ENCODE measurements around the gene MRPL20.
"Not testable (repeated sequence)": the region's sequence is repeated elsewhere in the genome, so short reads cannot be mapped to it uniquely, and the experiment has no call there.

MRPL20 gene

DNA sequence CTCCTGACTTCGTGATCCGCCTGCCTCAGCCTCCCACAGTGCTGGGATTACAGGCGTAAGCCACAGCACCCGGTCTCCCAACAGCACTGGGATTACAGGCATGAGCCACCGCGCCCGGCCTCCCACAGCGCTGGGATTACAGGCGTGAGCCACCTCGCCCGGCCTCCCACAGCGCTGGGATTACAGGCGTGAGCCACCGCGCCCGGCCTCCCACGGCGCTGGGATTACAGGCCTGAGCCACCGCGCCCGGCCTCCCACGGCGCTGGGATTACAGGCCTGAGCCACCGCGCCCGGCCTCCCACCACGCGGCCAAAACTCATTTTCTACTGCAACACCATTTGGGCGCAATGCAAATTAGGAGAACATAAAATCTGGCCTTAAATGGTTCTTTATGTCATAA, 21.8 kb downstream of the MRPL20 start:
- DNase-seq (ENCODE audit: low read depth), result not testable (repeated sequence)

DNA sequence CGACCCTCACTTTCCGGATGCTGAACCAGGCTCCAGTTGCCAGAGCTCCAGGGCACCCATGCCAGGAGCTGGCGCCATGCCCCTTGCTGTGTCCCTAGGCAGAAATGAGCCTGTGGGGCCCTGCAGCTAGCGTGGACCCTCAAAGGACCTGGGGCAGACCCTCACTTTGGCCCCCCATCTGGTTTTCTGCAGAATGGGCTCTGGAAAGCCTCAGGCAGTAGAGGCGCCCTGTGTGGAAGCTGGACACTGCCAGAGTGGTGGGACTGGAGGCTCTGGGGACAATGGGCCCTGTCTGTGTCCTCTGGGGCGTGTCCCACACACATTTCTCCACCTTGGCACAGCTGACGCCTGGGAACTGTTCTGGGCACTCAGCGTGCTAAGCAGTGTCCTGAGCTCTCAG, 25.8 kb downstream of the MRPL20 start:
- DNase-seq (ENCODE audit: low read depth), result no peak

DNA sequence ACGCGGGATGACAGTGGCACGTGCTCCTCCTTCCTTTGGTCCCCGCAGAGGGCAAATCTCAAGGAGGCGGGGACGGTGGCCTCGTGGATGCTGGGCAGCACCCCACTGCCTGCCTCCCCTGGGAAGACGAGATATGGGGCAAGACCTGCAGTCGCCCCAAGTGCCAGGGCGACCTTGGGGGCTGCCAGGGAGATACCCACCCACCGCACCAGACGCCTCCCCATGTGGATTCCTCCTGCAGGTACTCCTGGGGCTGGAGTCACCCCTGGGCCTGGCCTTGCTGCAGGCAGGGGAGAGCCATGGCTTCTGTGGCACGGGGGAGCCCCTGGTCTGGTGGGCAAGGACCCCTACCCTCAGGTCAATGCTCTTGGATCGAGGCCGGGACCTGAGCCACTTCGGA, 26.2 kb downstream of the MRPL20 start:
- DNase-seq (ENCODE audit: low read depth), result no peak

DNA sequence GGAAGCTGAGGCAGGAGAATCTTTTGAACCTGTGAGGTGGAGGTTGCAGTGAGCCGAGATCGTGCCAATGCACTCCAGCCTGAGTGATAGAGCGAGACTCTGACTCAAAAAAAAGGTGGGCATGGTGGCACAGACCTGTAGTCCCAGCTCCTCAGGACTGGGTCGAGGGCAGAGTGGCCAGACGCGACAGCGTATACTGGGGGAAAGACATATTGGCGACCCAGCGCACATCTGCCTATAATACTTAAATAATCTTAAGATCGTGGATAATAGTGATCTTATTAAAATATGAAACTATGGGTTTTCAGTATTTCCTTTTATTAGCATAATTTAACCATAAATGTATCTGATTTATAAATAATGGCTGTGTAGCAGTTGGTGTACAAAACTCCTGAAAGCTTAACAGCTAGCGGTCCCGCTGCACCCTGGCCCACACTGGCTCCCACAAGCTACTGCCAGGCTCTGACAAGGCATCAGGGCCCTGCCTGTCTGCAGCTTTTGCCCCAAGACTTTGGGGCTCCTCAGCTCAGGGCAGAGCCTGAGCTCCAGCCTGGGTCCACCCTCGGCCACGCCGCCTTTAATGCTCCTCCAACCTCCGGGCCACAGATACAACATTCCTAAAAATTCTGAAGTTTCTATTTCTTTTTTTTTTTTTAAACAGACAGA, 29.4 kb downstream of the MRPL20 start:
- no peak for DNase-seq (ENCODE audit: low read depth)

DNA sequence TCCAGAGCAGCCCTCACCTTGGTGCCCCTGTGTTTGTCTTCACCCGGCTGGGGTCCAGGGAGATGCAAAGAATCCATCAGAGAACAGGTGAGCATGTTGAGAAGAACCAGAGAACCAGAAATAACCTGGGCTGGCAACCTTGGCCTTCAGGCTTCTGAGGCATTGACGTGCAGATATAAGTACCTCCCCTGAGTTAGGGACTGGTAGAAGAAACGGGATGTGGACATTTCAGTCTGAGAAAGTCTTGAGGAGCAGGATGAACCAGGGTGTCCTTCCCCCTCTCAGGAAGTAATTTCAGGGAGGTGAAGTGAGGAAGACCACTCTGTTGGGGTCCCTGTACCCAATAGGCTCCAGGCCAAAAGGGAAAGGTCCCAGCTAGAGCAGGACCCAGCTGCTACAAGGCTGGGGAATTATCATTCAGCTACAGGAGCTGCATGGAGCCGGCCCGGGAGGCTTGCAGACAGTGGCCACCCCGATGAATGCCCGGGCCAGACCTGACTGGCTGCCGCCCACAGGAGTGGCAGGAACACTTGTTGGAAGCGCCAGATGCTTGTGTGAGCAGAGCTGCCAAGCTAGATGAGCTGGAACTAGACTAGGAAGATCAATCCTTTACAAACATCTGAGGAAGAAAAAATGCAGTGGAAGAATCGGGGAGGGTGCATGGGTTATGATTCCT, 30.4 kb downstream of the MRPL20 start:
- no peak for DNase-seq (ENCODE audit: low read depth)

DNA sequence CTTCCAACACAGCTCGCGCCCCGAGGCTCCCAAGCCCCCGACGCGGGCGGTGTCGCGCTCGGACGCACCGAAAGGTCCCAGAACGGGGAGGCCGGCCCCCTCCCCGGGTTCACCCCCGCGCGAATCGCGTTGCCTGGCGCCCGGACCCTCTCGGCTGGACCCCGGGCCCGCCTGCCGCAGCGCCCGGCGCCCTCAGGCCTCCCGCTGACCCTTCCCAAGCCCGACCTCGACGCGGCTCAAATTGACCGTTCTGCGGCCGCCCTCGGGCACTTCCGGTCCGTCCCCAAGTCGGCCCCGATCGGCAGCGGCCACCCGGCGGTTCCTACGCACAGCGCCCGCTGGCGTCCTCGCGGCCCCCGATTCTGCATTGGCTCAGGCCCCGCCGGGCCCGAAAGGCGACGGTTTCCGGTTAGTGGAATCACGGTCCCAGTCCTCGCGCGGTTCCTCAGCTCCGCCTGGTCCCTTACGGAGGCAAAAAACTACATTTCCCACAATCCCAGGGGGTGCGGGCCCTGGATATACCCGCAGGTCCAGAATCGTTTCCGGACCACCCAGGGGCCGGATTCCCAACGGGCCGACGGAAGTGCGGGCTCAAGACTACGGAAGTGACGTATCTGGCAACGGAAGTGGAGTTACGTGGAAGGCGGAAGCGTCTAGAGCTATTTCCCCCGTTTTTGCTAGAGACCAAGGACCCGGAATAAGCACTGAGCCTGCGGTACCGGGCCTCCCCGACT, 32.0 kb downstream of the MRPL20 start, which contains the start of gene AURKAIP1:
Gene AURKAIP1 (minus strand): TSS at position 279 of the 734 bp plus-strand sequence. CDS start 451 bp downstream, outside the sequence.
- peak; percentile 83 for DNase-seq (ENCODE audit: low read depth)

DNA sequence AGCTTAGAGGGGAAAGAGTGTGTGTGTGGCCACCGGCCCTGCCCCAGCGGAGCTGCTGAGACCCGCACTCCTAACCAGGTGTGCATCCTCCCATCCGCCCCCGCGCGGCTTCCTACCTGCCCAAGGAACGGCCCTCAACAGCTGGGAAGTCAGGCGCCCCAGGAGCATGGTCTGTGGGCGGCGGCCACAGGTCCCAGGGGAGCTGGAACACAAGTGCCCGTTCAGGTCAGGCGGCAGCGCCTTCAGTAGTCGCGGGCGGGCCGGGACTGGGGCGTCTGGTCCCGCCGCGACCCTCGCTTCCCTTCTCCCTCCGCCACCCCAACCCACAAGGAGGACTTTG, 32.5 kb downstream of the MRPL20 start:
- DNase-seq (ENCODE audit: low read depth), result no peak

DNA sequence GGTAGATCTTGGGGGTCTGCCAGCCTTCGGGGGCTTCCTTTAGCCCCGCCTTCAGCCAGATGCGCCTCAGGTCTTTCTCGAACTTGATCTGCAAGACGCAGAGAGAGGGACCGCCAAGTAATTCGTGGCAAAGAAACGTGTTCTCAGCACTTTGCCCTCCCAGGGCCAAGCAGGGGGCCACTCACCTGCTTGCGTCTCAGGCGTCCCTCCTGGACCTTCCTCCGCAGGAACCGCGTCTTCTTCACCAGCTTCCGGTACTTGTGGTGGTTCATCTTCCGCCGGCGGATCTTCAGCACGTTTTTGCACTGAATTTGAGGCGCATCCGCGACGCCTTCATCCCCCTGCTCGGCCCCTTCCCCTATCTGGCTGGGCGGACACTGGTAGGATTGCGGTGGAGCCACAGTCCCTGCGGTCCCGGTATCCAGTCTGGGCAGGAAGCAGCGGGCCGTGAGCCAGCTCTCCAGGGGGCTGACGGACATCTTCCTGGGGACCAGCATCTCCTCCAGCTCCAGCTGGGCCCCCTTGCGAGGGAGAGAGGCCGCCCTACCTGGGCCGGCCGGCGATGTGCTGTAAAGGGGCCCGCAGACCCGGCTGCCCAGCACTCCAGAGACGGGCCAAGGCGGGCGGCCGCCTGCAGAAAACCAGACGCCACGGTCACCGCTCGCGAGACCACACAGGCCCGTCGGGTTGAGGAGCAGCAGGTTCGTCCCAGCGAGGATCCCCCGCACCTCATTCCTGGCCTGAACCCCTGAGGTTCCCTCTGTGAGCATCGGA, 33.1 kb downstream of the MRPL20 start:
- no peak for DNase-seq (ENCODE audit: low read depth)

DNA sequence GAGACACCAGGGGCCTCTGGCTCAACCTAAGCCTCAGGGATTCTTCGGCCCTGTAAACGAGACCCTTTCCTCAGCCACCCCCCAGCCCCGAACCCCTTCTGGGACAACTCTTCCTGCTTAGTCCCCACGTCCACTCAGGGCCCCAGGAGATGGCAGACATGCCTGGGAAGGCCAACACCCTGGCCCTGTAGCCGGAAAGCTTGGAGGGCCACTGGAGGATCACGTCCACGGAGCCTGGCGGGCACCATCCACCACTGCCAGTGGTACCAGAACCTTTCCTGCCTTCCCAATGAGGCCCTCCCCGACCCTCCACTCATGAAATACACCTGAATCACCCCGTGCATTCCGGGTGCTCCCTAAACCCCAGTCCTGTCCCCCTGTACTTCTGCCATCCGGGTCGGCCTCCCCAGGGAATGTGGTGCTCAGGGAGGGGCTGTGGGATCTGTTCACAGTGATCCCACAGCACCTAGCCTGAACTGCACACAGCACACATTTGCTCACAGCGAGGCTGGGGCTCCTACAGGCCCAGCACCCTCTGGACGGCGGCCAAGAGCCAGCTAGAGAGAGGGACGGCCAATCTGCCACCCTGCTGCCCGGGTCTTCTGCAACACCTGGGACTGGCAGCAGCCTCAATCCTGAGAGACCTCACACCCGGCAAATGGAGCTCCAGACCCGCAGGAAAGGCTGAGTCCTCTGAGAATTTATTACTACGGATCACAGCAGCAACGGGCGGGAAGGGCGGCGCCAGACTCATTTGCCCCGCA, 33.9 kb downstream of the MRPL20 start:
- no peak for DNase-seq (ENCODE audit: low read depth)

DNA sequence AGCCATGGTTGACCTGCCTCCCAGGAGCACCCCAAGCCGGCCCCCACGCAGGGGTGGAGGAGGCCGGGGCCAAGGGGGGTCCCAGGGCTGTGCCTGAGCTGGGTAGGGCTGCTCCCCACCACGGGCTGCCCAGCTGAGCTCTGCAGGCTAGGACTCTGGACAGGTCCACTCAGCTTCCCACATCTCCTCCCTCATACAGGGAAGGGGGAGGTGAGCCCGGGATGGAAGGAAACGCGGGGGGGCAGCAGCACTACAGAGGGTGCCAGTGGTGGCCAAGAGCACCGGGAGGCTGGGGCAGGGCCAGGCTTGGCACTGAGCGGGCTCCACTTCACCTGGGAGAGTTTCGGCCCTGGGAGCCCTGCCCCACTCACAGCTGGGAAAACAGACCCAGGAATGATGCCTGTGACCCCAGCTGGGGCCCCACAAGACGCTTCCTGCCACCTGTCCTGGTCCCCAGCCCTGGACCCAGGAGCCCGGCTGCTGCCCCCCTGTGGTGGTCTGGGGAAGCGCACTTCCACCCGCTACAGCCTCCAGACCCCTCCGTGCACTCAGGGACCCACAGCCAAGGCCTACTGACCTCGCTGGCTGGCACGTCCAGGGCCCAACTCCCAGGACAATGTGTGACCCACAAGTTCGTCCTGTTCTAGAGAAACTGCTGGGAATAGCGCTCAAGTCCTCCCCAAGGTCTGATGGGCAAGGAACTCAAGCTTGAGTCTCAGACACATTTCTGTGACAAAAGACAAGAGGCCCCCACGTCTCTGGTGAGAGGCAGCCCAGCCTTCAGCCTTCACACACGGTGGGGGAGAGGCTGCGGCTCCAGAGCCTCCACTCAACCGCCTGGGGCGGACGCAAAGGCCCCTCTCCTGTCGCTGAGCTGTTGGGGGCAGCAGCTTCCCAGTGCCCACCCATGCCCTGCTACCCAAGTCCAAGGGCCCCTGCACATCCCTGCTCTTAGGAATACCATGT, 35.1 kb downstream of the MRPL20 start:
- peak; percentile 69 for DNase-seq (ENCODE audit: low read depth)

DNA sequence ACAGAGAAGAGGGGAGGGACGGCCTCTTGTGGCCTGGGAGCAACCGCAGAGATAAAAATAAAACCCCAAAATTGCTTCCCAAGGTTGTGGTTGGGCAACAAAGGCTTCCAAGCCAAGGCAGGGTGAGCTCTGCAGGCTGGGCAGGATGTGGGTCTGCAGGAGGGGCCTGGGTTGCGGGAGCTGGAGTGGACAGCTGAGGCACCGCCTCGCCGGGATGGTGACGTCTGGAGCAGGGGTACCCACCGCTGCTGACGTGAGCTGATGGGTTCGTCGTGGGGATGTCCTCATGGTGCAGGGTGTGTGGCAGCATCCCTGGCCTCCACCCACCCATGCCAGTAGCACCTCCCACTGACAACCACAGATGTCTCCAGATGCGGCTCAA, 35.7 kb downstream of the MRPL20 start:
- no peak for DNase-seq (ENCODE audit: low read depth)

DNA sequence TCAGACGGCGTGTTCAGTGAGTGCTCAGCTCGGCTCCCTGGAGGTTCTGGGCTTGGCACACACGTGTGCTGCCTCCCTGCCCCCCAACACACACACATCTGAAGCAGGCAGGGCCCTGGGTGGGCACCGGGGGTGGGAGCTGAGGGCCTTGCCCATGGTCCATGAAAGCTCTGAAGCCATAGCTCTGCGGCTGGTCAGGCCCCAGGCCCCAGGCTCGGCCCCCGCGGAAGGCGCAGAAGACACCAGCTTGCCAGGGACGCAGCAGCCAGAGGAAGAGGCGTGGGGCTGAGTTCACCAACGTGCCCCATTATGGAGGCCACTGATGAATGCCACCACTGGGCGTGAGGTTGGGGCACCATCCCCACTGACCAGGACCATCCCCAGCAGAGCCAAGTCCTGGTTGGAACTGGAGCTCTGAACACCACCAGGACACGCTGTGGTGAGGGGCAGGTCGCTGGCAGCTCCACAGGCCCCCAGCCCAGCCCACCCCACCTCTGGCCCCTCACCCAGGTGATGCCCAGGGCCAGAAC, 36.3 kb downstream of the MRPL20 start:
- no peak for DNase-seq (ENCODE audit: low read depth)

DNA sequence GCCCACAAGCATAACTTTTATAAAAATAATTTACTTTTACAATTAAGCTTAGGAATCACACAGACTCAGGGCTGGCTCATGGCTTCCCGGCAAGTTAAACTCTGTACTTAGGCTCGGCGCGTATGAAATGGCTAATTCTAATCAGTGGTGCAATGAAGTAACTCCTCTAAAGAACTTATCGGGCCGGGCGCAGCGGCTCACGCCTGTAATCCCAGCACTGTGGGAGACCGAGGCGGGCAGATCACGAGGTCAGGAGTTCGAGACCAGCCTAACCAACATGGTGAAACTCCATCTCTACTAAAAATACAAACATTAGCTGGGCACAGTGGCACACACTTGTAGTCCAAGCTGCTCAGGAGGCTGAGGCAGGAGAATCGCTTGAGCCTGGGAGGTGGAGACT, 37.0 kb downstream of the MRPL20 start:
- not testable (repeated sequence) for DNase-seq (ENCODE audit: low read depth)

DNA sequence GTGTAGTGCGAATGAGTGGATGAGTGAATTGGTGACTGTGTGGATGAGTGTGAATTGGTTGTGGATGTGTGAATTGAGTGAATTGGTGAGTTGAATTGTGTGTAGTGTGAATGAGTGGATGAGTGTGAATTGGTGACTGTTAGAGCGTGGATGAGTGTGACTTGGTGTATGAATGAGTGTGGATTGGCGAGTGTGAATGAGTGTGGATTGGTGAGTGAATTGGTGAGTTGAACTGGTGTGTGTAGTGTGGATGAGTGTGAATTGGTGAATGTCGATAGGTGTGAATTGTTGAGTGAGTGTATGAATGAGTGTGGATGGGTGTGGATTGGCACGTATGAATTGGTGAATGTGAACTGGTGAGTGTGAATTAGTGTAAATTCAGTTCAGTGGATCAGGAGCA, 39.8 kb downstream of the MRPL20 start:
- no peak for DNase-seq (ENCODE audit: low read depth)

DNA sequence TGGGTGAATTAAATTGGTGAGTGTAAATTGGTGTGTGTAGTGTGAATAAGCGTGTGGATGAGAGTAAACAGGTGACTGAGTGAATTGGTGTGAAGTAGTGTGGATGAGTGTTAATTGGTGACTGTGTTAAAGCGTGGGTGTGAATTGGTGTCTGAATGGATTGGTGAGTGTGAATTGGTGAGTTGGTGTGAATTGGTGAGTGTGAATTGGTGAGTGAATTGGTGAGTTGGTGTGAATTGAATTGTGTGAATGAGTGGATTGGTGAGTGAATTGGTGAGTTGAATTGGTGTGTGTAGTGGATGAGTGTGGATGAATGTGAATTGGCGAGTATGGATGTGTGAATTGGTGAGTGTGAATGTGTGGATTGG, 40.4 kb downstream of the MRPL20 start:
- no peak for DNase-seq (ENCODE audit: low read depth)

DNA sequence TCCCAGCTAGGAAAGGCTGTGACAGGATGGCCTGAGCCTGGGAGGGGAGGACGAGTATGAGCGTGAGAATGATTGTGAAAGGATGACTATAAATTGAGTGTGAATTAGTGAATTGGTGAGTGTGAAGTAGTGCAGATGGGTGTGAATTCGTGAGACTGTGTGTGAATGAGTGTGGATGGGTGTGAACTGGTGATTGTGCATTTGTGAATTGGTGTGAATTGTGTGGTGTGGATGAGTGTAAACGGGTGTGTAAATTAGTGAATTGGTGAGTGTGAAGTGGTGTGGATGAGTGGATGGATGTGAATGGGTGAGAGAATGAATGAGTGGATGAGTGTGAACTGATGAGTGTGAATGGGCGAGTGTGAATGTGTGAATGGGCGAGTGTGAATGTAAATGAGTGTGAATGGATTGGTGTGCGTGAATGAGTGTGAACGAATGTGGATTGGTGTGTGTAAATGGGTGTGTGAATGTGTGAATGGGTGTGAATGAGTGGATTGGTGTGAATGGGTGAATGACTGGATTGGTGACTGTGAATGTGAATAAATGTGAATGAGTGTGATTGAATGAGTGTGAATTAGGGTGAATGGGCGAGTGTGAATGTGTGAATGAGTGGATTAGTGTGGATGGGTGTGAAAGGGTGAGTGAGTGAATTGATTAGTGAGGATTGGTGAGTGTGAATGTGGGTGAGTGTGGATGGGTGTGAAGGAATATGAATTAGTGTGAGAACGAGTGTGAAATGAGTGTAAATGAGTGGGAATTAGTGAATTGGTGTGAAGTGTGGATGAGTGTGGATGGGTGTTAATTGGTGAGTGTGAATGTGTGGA, 41.0 kb downstream of the MRPL20 start:
- DNase-seq (ENCODE audit: low read depth), result no peak

DNA sequence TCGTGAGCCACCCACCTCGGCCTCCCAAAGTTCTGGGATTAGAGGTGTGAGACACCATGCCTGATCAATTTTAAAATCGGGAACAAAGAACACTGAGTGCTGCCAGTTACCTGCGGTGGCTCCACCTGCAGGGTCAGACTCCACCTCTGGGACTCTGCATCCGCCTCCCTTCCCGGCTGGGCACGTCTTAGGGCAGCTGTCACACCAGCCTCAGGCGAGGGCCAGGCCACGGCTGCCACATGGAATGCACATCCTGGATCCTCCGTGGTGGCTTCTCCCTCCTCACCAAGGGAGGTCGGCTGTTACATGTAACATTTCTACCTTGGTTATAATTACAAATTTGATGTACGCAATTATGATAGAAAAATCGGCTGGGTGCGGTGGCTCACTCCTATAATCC, 42.8 kb downstream of the MRPL20 start:
- no peak for DNase-seq (ENCODE audit: low read depth)

DNA sequence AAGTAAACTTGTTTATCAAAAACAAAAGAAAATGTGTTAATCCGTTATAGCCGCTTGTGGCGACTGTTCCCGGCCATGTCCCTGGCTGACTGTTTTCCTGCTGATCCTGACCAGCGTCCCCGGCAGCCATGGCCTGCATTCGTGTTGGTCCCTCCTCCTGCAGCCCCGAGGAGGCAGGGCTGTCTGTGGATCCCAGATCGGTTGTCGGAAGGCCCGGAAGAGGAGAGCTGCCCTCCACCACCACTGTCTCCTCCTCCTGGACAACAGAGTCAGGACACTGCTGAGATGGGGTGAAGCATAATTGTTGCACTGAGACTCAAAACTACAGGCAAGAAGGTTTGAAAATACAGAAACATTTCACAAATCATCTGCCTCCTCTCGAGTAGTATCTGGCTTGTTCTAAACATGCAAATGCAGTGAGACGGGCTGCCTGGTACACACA, 45.1 kb downstream of the MRPL20 start:
- no peak for DNase-seq (ENCODE audit: low read depth)

DNA sequence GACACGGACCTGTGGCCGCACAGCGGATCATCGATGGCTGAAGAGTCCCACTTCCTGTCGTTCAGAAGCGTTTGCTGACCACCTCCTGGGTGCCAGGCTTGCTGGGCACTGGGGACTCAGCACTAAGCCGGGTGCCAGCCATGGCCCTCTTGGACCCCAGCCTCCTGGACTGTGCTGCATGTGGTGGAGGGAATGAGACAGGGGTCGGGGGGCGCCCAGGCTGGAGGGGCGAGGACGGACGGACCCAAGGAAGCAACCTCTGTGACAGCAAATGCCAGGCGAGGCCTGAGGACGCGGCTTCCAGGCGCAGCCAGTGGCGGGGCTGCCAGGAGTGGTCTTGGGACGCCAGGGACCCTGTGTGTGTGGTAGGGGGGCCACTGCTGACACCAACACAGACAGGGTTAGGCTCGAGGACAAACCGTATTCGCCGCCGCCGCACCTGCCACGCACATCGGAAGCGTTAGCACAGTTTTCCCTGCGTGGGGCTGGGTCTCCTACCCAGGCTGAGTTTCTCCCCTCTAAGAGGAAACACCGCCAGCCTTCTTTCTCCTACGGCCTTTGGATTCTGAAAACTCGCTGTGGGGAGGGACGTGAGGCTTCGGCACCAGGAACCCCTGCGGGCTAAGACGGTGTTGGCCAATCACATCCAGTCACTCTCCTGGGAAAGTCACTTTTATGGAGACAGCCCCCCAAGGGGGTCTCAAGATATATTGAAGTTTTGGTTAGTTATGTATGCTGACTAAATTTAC, 45.7 kb downstream of the MRPL20 start:
- DNase-seq (ENCODE audit: low read depth), result no peak

All from stimulated activated CD8-positive, alpha-beta memory T cell treated with anti-CD3 and anti-CD28 coated beads, Interleukin-15, amount 100 ng/mL, for 24 hours (primary cell).